Stimulated activated CD4-positive, alpha-beta T cell treated with anti-CD3 and anti-CD28 coated beads, Interleukin-4, amount 100 ng/mL, for 1 hour (primary cell): ENCODE measurements around the gene PROX1.
"Not testable (repeated sequence)": the region's sequence is repeated elsewhere in the genome, so short reads cannot be mapped to it uniquely, and the experiment has no call there.

ENCODE experiments used
- DNase-seq: peaks from one replicate; pipeline ENCODE4 v3.0.0-alpha.2; 2020

Gene PROX1

GRCh38 chr1:214075999-214076707 is 88.4 kb downstream of the PROX1 start:
- DNase-seq, result no peak

- no peak for DNase-seq
Measured at GRCh38 chr1:214076708-214077065, 88.9 kb downstream of the PROX1 start.

DNA sequence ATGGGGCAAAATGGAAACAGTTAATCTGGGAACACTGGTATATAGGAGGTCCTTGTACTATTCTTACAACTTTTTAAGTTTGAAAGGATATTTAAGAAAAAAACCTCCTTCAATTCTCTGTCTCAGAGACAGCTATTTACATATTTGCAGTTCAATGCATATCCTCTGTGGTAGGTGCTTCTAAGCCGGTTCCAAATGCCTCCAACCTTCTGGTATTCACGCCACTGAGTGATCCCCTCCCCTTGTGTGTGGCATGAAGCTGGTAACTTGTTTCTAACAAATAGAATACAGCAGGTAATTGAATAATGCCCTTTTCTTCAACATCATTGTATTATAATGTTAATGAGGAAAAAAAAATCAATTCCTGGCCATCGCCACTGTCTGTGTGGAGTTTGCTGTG is 91.2 kb downstream of the PROX1 start:
- no peak for DNase-seq

- no peak for DNase-seq
Measured at GRCh38 chr1:214085325-214085724, 97.6 kb downstream of the PROX1 start.

- DNase-seq, result no peak
Measured at GRCh38 chr1:214086945-214087344, 99.2 kb downstream of the PROX1 start.

- DNase-seq, result not testable (repeated sequence)
Measured at GRCh38 chr1:214089003-214089402, 101.2 kb downstream of the PROX1 start.
